CD14-positive monocyte (primary cell): Measurements from ENCODE around the gene NR6A1. TPM values are rescaled to one million over a fixed set of nuclear protein-coding genes. Genes with fewer than 3 reads are reported as not detected.

Experiments
- DNase-seq, 3 donors: peaks; one replicate each; pipeline ENCODE4 v3.0.0-alpha.2; 2011 to 2022
- H2AFZ ChIP-seq: 2 replicates; pipeline ENCODE4 v1.6.0; 2012; ENCODE audit warnings: mild to moderate bottlenecking, low read depth, low read length, inconsistent platforms; ENCODE audit not compliant: insufficient read depth, poor library complexity, severe bottlenecking
- H3K27ac ChIP-seq, 2 donors: 1 replicate in 1 of 2; 2 replicates in 1 of 2; pipeline ENCODE4 v1.5.1; 2012 to 2013; ENCODE audit warnings: low read length in 2 of 2, control low read depth in 1 of 2, inconsistent platforms in 1 of 2, low read depth in 1 of 2, mild to moderate bottlenecking in 1 of 2
- H3K27me3 ChIP-seq, 2 donors: one replicate each; pipeline versions ENCODE4 v1.6.0 to v1.6.1; 2011 to 2013; ENCODE audit warnings: low read length in 2 of 2; ENCODE audit not compliant: control insufficient read depth in 2 of 2, insufficient read depth in 2 of 2
- H3K36me3 ChIP-seq, 2 donors: replicated peaks in 1 of 2; 1 replicate in 1 of 2; 2 replicates in 1 of 2; pipeline versions ENCODE4 v1.5.1 to v1.6.1; 2012 to 2013; ENCODE audit warnings: low read length in 2 of 2, control low read depth in 1 of 2, inconsistent platforms in 1 of 2, mild to moderate bottlenecking in 1 of 2; ENCODE audit not compliant: insufficient read depth in 2 of 2, control insufficient read depth in 1 of 2
- H3K4me1 ChIP-seq, 2 donors: 1 replicate in 1 of 2; 2 replicates in 1 of 2; pipeline versions ENCODE4 v1.5.1 to v1.6.1; 2012 to 2013; ENCODE audit warnings: low read length in 2 of 2, control low read depth in 1 of 2, inconsistent platforms in 1 of 2, mild to moderate bottlenecking in 1 of 2, moderate library complexity in 1 of 2; ENCODE audit not compliant: insufficient read depth in 2 of 2, control insufficient read depth in 1 of 2
- H3K4me2 ChIP-seq: replicated peaks from 2 replicates; pipeline ENCODE3; 2012; ENCODE audit warnings: low read length, moderate library complexity, mild to moderate bottlenecking; ENCODE audit not compliant: poor library complexity, severe bottlenecking; ENCODE audit errors: extremely low read depth
- H3K4me3 ChIP-seq, 3 experiments: fragments of 200-600 bp in 1 of 3; sonication (generic) in 1 of 3; replicated peaks in 1 of 3; 1 replicate in 2 of 3; 2 replicates in 1 of 3; pipeline ENCODE4 v1.5.1; 2011 to 2013; ENCODE audit warnings: low read length in 3 of 3, mild to moderate bottlenecking in 3 of 3, control low read depth in 2 of 3, low read depth in 2 of 3, inconsistent platforms in 1 of 3, moderate library complexity in 1 of 3
- H3K79me2 ChIP-seq: 2 replicates; pipeline ENCODE4 v1.6.0; 2012; ENCODE audit warnings: mild to moderate bottlenecking, control low read depth, inconsistent platforms, low read length, moderate library complexity; ENCODE audit not compliant: insufficient read depth
- H3K9ac ChIP-seq: 2 replicates; pipeline ENCODE4 v1.6.0; 2017; ENCODE audit warnings: low read length, mild to moderate bottlenecking; ENCODE audit not compliant: insufficient read depth, poor library complexity, severe bottlenecking
- H3K9me3 ChIP-seq, 2 donors: replicated peaks in 1 of 2; 1 replicate in 1 of 2; 2 replicates in 1 of 2; pipeline versions ENCODE4 v1.5.1 to v1.6.1; 2012 to 2013; ENCODE audit warnings: low read length in 2 of 2, control low read depth in 1 of 2; ENCODE audit not compliant: control insufficient read depth in 1 of 2, insufficient read depth in 1 of 2
- H4K20me1 ChIP-seq: 2 replicates; pipeline ENCODE4 v1.6.0; 2012; ENCODE audit warnings: mild to moderate bottlenecking, low read length, control low read depth, moderate library complexity; ENCODE audit not compliant: insufficient read depth
- H3K27ac Mint-ChIP-seq, 7 donors: one replicate each; pipeline ENCODE4 v1.8.0; 2020; ENCODE audit warnings: mild to moderate bottlenecking in 7 of 7, mixed read lengths in 7 of 7, moderate library complexity in 6 of 7, inconsistent platforms in 2 of 7
- H3K27me3 Mint-ChIP-seq, 3 donors: one replicate each; pipeline ENCODE4 v1.8.0; 2021 to 2022; ENCODE audit warnings: low read depth in 3 of 3, mild to moderate bottlenecking in 3 of 3, mixed read lengths in 3 of 3, moderate library complexity in 3 of 3, inconsistent platforms in 1 of 3
- H3K36me3 Mint-ChIP-seq, 2 donors: one replicate each; pipeline ENCODE4 v1.8.0; 2020; ENCODE audit warnings: mixed read lengths in 2 of 2, inconsistent platforms in 1 of 2, mild to moderate bottlenecking in 1 of 2
- H3K4me1 Mint-ChIP-seq: one replicate; pipeline ENCODE4 v1.8.0; 2020; ENCODE audit warnings: mild to moderate bottlenecking, mixed read lengths
- H3K4me3 Mint-ChIP-seq, 2 donors: one replicate each; pipeline ENCODE4 v1.8.0; 2020; ENCODE audit warnings: mild to moderate bottlenecking in 2 of 2, mixed read lengths in 2 of 2, moderate library complexity in 1 of 2
- H3K9me3 Mint-ChIP-seq, 7 donors: one replicate each; pipeline ENCODE4 v1.8.0; 2020 to 2022; ENCODE audit warnings: mixed read lengths in 7 of 7, mild to moderate bottlenecking in 6 of 7, moderate library complexity in 6 of 7, inconsistent platforms in 2 of 7
- WGBS: methylation state at CpG from one replicate; pipeline ENCODE4 v1.1.5; 2013; ENCODE audit warnings: missing lambda C conversion rate; ENCODE audit not compliant: insufficient coverage; 5-methylcytosine and 5-hydroxymethylcytosine counted together
- intact Hi-C, 2 donors: fragments of 100-400 bp; cut with micrococcal nuclease; formaldehyde crosslinking; loops; one replicate each; pipeline versions ENCODE4 v1.15.0 to v1.15.1; 2023
- polyA plus RNA-seq, 3 donors: library from polyadenylated mRNA; depleted of rRNA in 1 of 3; unstranded in 2 of 3; stranded (reverse) in 1 of 3; fragments of 300-500 nt in 2 of 3; fragments of >200 nt in 1 of 3; fragmentation: Illumina TruSeq in 2 of 3; gene quantifications; 1 replicate in 2 of 3; 2 replicates in 1 of 3; pipeline ENCODE4 v1.2.3, GENCODE V29; 2012 to 2021
- TF ChIP-seq, protein P1 (sequence below): fragments of 200-600 bp; IDR thresholded peaks from one replicate; pipeline ENCODE4 v1.8.0; 2022; ENCODE audit warnings: antibody characterized with exemption, mild to moderate bottlenecking

NR6A1 gene
- polyA plus RNA-seq, 3 donors, result 0.15 to 2.9 (median 0.28) TPM

- Mint-ChIP-seq H3K36me3 (no peaks in the 10 kb centered on the region), H3K27ac (no peak overlapping the region), H3K4me1 (peaks cover 18% of the 10 kb centered on the region), H3K27me3 (peaks cover 14 to 39% (median 22%) of the 10 kb centered on the region in 3 donors), H3K9me3 (peaks cover 0 to 6% (median 0%) of the 10 kb centered on the region in 7 donors), H3K4me3 (peak overlapping the region in 1 of 2 donors; percentile 39)
- Histone ChIP-seq H2AFZ (no peak overlapping the region), H4K20me1 (no peaks in the 10 kb centered on the region), H3K4me2 (peak overlapping the region; percentile 41), H3K27me3 (peaks cover 0 to 23% of the 10 kb centered on the region in 2 donors), H3K79me2 (no peaks in the 10 kb centered on the region), H3K27ac (no peak overlapping the region), H3K36me3 (no peaks in the 10 kb centered on the region), H3K9ac (no peak overlapping the region), H3K9me3 (no peaks in the 10 kb centered on the region), H3K4me3 (no peak overlapping the region), H3K4me1 (peaks cover 21 to 30% of the 10 kb centered on the region in 2 donors)
- TF ChIP-seq, protein P1, sequence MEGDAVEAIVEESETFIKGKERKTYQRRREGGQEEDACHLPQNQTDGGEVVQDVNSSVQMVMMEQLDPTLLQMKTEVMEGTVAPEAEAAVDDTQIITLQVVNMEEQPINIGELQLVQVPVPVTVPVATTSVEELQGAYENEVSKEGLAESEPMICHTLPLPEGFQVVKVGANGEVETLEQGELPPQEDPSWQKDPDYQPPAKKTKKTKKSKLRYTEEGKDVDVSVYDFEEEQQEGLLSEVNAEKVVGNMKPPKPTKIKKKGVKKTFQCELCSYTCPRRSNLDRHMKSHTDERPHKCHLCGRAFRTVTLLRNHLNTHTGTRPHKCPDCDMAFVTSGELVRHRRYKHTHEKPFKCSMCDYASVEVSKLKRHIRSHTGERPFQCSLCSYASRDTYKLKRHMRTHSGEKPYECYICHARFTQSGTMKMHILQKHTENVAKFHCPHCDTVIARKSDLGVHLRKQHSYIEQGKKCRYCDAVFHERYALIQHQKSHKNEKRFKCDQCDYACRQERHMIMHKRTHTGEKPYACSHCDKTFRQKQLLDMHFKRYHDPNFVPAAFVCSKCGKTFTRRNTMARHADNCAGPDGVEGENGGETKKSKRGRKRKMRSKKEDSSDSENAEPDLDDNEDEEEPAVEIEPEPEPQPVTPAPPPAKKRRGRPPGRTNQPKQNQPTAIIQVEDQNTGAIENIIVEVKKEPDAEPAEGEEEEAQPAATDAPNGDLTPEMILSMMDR, result no peak
- intact Hi-C loops, result no loop called here
- WGBS, result 32% methylated on average over 17 of the region's 19 CpGs
- peak in 2 of 3 donors; percentile 3 to 37 for DNase-seq
These were observed 293.9 kb downstream of the NR6A1 start for GRCh38 chr9:124477211-124477647.

GRCh38 chr9:124475868-124476690 lies 295.0 kb downstream of the NR6A1 start:
- TF ChIP-seq, protein P1, result no peak
- Mint-ChIP-seq H3K27ac (no peak overlapping the region), H3K27me3 (peaks cover 14 to 38% (median 20%) of the 10 kb centered on the region in 3 donors), H3K36me3 (no peaks in the 10 kb centered on the region), H3K4me1 (peaks cover 18% of the 10 kb centered on the region), H3K9me3 (peaks cover 0 to 6% (median 0%) of the 10 kb centered on the region in 7 donors), H3K4me3 (no peak overlapping the region)
- Histone ChIP-seq H3K4me3 (no peak overlapping the region), H2AFZ (no peak overlapping the region), H3K9ac (no peak overlapping the region), H3K4me2 (no peak overlapping the region), H4K20me1 (no peaks in the 10 kb centered on the region), H3K27ac (no peak overlapping the region), H3K4me1 (peaks cover 21 to 28% of the 10 kb centered on the region in 2 donors), H3K9me3 (no peaks in the 10 kb centered on the region), H3K36me3 (no peaks in the 10 kb centered on the region), H3K79me2 (no peaks in the 10 kb centered on the region), H3K27me3 (peaks cover 0 to 23% of the 10 kb centered on the region in 2 donors)
- intact Hi-C loops, result no loop called here
- no peak for DNase-seq
- WGBS, result 70% methylated on average over 9 of the region's 14 CpGs
